ENCODE results near the gene CHD6.

DNA sequence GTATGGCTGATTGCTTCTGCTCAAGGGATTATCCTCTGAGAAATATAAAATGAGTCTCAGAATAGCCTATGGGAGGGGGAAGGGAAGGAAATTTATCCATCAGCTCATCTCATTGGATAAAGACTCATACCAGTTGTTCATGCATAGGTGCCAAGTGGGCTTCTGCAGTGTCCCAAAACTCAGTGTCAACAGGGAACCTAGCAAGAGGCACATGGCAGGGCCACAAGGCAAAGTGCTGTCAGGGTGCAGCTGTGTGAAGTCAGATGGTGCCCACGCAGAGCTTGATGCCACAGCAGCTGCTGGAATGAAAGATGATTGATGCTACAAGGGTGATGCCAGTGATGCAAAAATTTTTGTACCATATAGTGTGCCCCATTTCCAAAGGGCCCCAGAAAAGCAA is 3.2 kb upstream of the CHD6 start:
- no peak for TF ChIP-seq EZH2phosphoT487 (IDR thresholded peaks at IDR 0.05; ENCODE audit: insufficient read depth, low read depth)
- no peak for TF ChIP-seq EZH2 (IDR thresholded peaks at IDR 0.05; ENCODE audit: insufficient read depth, poor library complexity, severe bottlenecking)
